K562 (cell line): ENCODE data around the gene PIK3C2B. TPM values are rescaled to one million over a fixed set of nuclear protein-coding genes. Genes with fewer than 3 reads are reported as not detected.

Experiments used
- ARID3A ChIP-seq: IDR thresholded peaks from 2 replicates; pipeline ENCODE4 v1.6.1; 2012; ENCODE audit warnings: low read depth, low read length, improper control_type of control experiment, borderline replicate concordance
- CLOCK ChIP-seq: fragments of 250-450 bp; sonication (Bioruptor Pico); IDR thresholded peaks from 2 replicates; pipeline ENCODE4 v1.4.0; 2020; ENCODE audit warnings: mild to moderate bottlenecking, moderate library complexity, borderline replicate concordance
- E2F5 ChIP-seq: sonication (generic); formaldehyde crosslinking; IDR thresholded peaks from 2 replicates; pipeline ENCODE4 v1.8.0; 2022; ENCODE audit warnings: mild to moderate bottlenecking, missing genetic modification reagents
- EZH2 ChIP-seq: IDR thresholded peaks from 2 replicates; pipeline ENCODE4 v1.6.1; 2012; ENCODE audit warnings: low read depth, mild to moderate bottlenecking, inconsistent platforms, low read length, borderline replicate concordance
- HIVEP1 ChIP-seq: fragments of 250-450 bp; sonication (Bioruptor Pico); IDR thresholded peaks from 2 replicates; pipeline ENCODE4 v1.4.0; 2020; ENCODE audit warnings: mild to moderate bottlenecking
- L3MBTL2 ChIP-seq: fragments of 450-650 bp; IDR thresholded peaks from 2 replicates; pipeline ENCODE4 v1.6.1; 2016; ENCODE audit warnings: mild to moderate bottlenecking, moderate library complexity
- NELFE ChIP-seq: IDR thresholded peaks from 2 replicates; pipeline ENCODE4 v1.6.1; 2011; ENCODE audit warnings: mild to moderate bottlenecking; ENCODE audit not compliant: insufficient read depth, insufficient read length
- NFYB ChIP-seq: IDR thresholded peaks from 2 replicates; pipeline ENCODE4 v1.6.1; 2011; ENCODE audit warnings: mild to moderate bottlenecking, moderate library complexity; ENCODE audit not compliant: insufficient read length; ENCODE audit errors: extremely low read depth
- POLR2AphosphoS2 ChIP-seq: IDR thresholded peaks from 2 replicates; pipeline ENCODE4 v1.6.1; 2012; ENCODE audit warnings: low read length, improper control_type of control experiment
- RFX1 ChIP-seq: fragments of 450-650 bp; IDR thresholded peaks from 2 replicates; pipeline ENCODE4 v1.6.1; 2016; ENCODE audit warnings: mild to moderate bottlenecking, moderate library complexity
- SIN3B ChIP-seq: fragments of 450-650 bp; IDR thresholded peaks from 2 replicates; pipeline ENCODE4 v1.6.1; 2017; ENCODE audit warnings: low read depth, mild to moderate bottlenecking, moderate library complexity
- SMAD4 ChIP-seq: fragments of 250-450 bp; sonication (Bioruptor Pico); conservative IDR thresholded peaks from 2 replicates; pipeline ENCODE4 v1.8.0; 2021; ENCODE audit warnings: inconsistent platforms, mild to moderate bottlenecking, moderate library complexity
- ZBTB8A ChIP-seq: fragments of 450-650 bp; IDR thresholded peaks from 2 replicates; pipeline ENCODE4 v1.6.1; 2018; ENCODE audit warnings: mild to moderate bottlenecking, moderate library complexity; ENCODE audit not compliant: partially characterized antibody
- ZNF592 ChIP-seq: fragments of 450-650 bp; IDR thresholded peaks from 2 replicates; pipeline ENCODE4 v1.6.1; 2017; ENCODE audit warnings: antibody characterized with exemption, mild to moderate bottlenecking
- ZNF740 ChIP-seq, 3 experiments: fragments of 200-800 bp in 1 of 3; sonication (Bioruptor generic) in 1 of 3; sonication (generic) in 1 of 3; formaldehyde crosslinking in 1 of 3; IDR thresholded peaks; 2 replicates each; pipeline versions ENCODE4 v1.6.1 to v1.8.0; 2016 to 2022; ENCODE audit warnings: mild to moderate bottlenecking in 2 of 3, missing compliant biosample characterization in 2 of 3, missing genetic modification characterization in 2 of 3, missing genetic modification reagents in 1 of 3
- ZSCAN29 ChIP-seq: fragments of 450-650 bp; IDR thresholded peaks from 2 replicates; pipeline ENCODE4 v1.6.1; 2017
- polyA plus RNA-seq, 8 experiments: library from polyadenylated mRNA; depleted of rRNA in 4 of 8; stranded (reverse) in 5 of 8; unstranded in 3 of 8; fragments of >200 nt; fragmentation: Nextera tagmentation in 2 of 8; fragmentation: Illumina TruSeq in 1 of 8; extraction: Ambion mirVana in 2 of 8; extraction: Trizol in 1 of 8; gene quantifications; 2 replicates each; pipeline versions ENCODE4 v1.2.1 to v1.2.3, GENCODE V29; 2011 to 2014; ENCODE audit warnings: inconsistent platforms in 1 of 8, missing spikeins in 1 of 8
- total RNA-seq, 7 experiments: library from RNA; depleted of rRNA in 6 of 7; stranded (reverse); fragments of >200 nt in 6 of 7; fragmentation: Illumina TruSeq in 2 of 7; extraction: Trizol in 2 of 7; gene quantifications; 2 replicates each; pipeline versions ENCODE4 v1.2.1 to v1.2.3, GENCODE V29; 2011 to 2021; ENCODE audit warnings: low replicate concordance in 1 of 7

PIK3C2B gene
- total and polyA plus RNA-seq, 9 of the 15 experiments (the other 6 are each of a cell fraction or from before 2014, with no cell fraction given) = 0.10 to 2.9 (median 0.72) TPM

GRCh38 chr1:204516180-204516879, 21.7 kb upstream of the PIK3C2B start, which contains the start of gene MDM4 (continued):
- TF ChIP-seq SMAD4 (peak; percentile 57; the same call in 1 of the 2 replicates), POLR2AphosphoS2 (peak; percentile 69; the same call in 1 of the 2 replicates), SIN3B (peak; percentile 88), NELFE (no peak), RFX1 (no peak), ZNF740 (CRISPR knock-in tag; IDR thresholded peaks at IDR 0.05) (peak; percentile 54; the same call in 1 of the 2 replicates), ZNF740 (tag; IDR thresholded peaks at IDR 0.05) (peak in 1 of 2 experiments; percentile 76; a peak in 1 of 4 replicates), ZBTB8A (no peak), CLOCK (CRISPR knock-in tag) (no peak), L3MBTL2 (peak; percentile 86), ARID3A (peak; percentile 27; the same call in 1 of the 2 replicates), ZSCAN29 (0 out of 2 replicates have a peak, but pooled peaks have one; percentile 23), ZNF592 (peak; percentile 64), EZH2 (no peak), HIVEP1 (no peak), NFYB (no peak), E2F5 (CRISPR knock-in tag) (0 out of 2 replicates have a peak, but pooled peaks have one; percentile 84)
